Psoas muscle (tissue), 8 donors: ENCODE results near the gene GRID1. TPM values are rescaled to one million over a fixed set of nuclear protein-coding genes. Genes with fewer than 3 reads are reported as not detected.

Experiments used
- ATAC-seq, 4 donors: fragments of 200-7000 bp; cut with Tn5 transposase; one replicate each; pipeline ENCODE4 v1.9.1; 2020; ENCODE audit warnings: moderate library complexity in 3 of 4, mild to moderate bottlenecking in 2 of 4
- DNase-seq, 2 donors: peaks; one replicate each; pipeline ENCODE4 v3.0.0-alpha.2; 2020
- H3K27ac ChIP-seq: fragments of 200-600 bp; one replicate; pipeline ENCODE4 v1.8.0; 2022
- H3K27me3 ChIP-seq, 3 donors: fragments of 200-600 bp in 1 of 3; one replicate each; pipeline versions ENCODE4 v1.6.1 to v1.8.0; 2013 to 2022; ENCODE audit warnings: low read length in 2 of 3, mild to moderate bottlenecking in 2 of 3, moderate library complexity in 1 of 3; ENCODE audit not compliant: insufficient read depth in 3 of 3
- H3K36me3 ChIP-seq, 2 donors: fragments of 200-600 bp in 1 of 2; one replicate each; pipeline versions ENCODE4 v1.6.1 to v1.8.0; 2013 to 2022; ENCODE audit warnings: low read depth in 1 of 2, mild to moderate bottlenecking in 1 of 2, moderate library complexity in 1 of 2; ENCODE audit not compliant: insufficient read depth in 1 of 2
- H3K4me1 ChIP-seq: fragments of 200-600 bp; one replicate; pipeline ENCODE4 v1.8.0; 2022
- H3K4me3 ChIP-seq: fragments of 200-600 bp; one replicate; pipeline ENCODE4 v1.8.0; 2022; ENCODE audit warnings: mild to moderate bottlenecking
- H3K9me3 ChIP-seq: fragments of 200-600 bp; one replicate; pipeline ENCODE4 v1.8.0; 2022
- WGBS, 3 donors: extraction: QIAGEN DNeasy Blood & Tissue Kit; methylation state at CpG; one replicate each; pipeline versions ENCODE4 v1.1.6 to v1.1.7; 2013; 5-methylcytosine and 5-hydroxymethylcytosine counted together
- intact Hi-C, 2 donors: fragments of 100-400 bp; cut with DNase I; formaldehyde crosslinking; loops; one replicate each; pipeline versions ENCODE4 v1.11.0 to v1.14.2; 2022
- polyA plus RNA-seq, 3 donors: library from polyadenylated mRNA; stranded (reverse); fragments of 200-250 nt; gene quantifications; one replicate each; pipeline ENCODE4 v1.2.3, GENCODE V29; 2013
- total RNA-seq, 4 donors: library from RNA; stranded (reverse); fragmentation: NEBNext Ultra II Directional in 2 of 4; extraction: Animal tissue kit (Norgen Biotek cat#: 25700) in 2 of 4; gene quantifications; one replicate each; pipeline versions ENCODE4 v1.2.1 to v1.2.4, GENCODE V29; 2021 to 2023
- TF ChIP-seq, protein P1 (sequence below): fragments of 200-600 bp; IDR thresholded peaks from one replicate; pipeline ENCODE4 v1.8.0; 2022; ENCODE audit warnings: antibody characterized with exemption
- donor health status: healthy with polysubstance abuse.
- donor health status: DM: no; HTN: no; CAD: no; lungs with moderate emphysema.
- donor health status: Bipolar disorder and iron deficiency.
- donor health status: healthy.
- donor health status: DM: yes; HTN: yes; CAD: no.
- donor health status: DM: no; HTN: no; CAD: no.
- donor health status: DM: no; HTN: no; CAD: no.
- donor health status: DM: yes; HTN: yes; CAD: no.

The GRID1 gene
- total and polyA plus RNA-seq, 7 donors = 0.17 to 0.56 (median 0.24) TPM

- intact Hi-C loops = no loop called here
- no peaks in the 10 kb centered on the region for H3K4me1 ChIP-seq
- TF ChIP-seq, protein P1, sequence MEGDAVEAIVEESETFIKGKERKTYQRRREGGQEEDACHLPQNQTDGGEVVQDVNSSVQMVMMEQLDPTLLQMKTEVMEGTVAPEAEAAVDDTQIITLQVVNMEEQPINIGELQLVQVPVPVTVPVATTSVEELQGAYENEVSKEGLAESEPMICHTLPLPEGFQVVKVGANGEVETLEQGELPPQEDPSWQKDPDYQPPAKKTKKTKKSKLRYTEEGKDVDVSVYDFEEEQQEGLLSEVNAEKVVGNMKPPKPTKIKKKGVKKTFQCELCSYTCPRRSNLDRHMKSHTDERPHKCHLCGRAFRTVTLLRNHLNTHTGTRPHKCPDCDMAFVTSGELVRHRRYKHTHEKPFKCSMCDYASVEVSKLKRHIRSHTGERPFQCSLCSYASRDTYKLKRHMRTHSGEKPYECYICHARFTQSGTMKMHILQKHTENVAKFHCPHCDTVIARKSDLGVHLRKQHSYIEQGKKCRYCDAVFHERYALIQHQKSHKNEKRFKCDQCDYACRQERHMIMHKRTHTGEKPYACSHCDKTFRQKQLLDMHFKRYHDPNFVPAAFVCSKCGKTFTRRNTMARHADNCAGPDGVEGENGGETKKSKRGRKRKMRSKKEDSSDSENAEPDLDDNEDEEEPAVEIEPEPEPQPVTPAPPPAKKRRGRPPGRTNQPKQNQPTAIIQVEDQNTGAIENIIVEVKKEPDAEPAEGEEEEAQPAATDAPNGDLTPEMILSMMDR = no peak
- no peaks in the 10 kb centered on the region for H3K36me3 ChIP-seq
- no peak overlapping the region for H3K4me3 ChIP-seq
- H3K27me3 ChIP-seq = peaks cover 0 to 12% (median 3%) of the 10 kb centered on the region in 3 donors
- DNase-seq (no peak), ATAC-seq (no peak)
- no peaks in the 10 kb centered on the region for H3K9me3 ChIP-seq
- WGBS, 3 donors = 65 to 70% (median 66%) methylated on average over 5 of the region's 5 CpGs
- no peak overlapping the region for H3K27ac ChIP-seq
Measured at GRCh38 chr10:86300931-86301830, 65.4 kb downstream of the GRID1 start.

DNA sequence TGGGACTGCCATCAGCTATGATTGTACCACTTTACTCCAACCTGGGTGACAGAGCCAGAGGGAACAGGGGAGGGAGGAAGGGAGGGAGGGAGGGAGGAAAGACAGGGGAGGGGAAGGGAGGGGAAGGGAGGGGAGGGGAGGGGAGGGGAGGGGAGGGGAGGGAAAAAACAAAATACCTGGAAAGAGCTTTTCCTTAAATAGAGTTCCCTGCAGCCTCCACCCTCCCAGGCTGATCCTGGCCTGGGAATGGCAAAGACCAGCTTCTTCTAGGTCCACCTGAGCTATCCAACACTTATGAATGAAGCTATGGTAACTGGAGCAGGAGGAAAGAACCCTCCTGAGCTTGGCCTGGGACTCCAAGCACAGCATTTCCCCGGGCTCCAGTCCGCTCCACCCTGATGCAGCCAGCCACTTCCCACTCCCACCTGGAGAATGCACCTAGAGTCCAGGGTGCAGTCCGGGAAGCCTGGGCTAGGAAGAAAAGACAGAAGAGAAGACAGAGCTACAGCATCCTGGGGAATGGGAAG is 66.1 kb downstream of the GRID1 start:
- no peaks in the 10 kb centered on the region for H3K4me1 ChIP-seq
- WGBS, 3 donors = 78 to 95% (median 84%) methylated on average over 3 of the region's 3 CpGs
- no peaks in the 10 kb centered on the region for H3K9me3 ChIP-seq
- ATAC-seq (no peak), DNase-seq (no peak)
- H3K4me3 ChIP-seq = no peak overlapping the region
- H3K27me3 ChIP-seq = peaks cover 0 to 12% (median 3%) of the 10 kb centered on the region in 3 donors
- H3K27ac ChIP-seq = no peak overlapping the region
- intact Hi-C loops = no loop called here
- H3K36me3 ChIP-seq = no peaks in the 10 kb centered on the region
- TF ChIP-seq, protein P1 = no peak

DNA sequence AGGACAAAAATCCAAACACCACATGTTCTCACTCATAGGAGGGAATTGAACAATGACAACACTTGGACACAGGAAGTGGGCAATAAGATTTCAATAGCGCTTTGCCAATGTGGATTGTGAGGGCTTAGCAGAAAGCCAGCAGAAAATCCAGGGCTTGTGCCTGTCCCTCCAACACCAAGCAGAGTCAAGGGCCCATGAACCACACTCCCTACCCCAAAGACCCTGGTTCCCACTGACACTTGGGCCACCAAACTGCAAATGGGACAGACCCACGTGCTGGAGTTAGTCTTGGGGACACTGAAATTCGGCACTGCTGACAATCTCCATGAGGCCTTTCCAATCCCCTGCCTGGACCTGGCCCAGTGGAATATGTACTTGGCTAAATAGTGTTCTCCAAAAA is 67.0 kb downstream of the GRID1 start:
- H3K36me3 ChIP-seq = no peaks in the 10 kb centered on the region
- no peak overlapping the region for H3K27ac ChIP-seq
- TF ChIP-seq, protein P1 = no peak
- no peak for DNase-seq
- H3K4me1 ChIP-seq = no peaks in the 10 kb centered on the region
- H3K27me3 ChIP-seq = peaks cover 0 to 10% (median 7%) of the 10 kb centered on the region in 3 donors
- no peak overlapping the region for H3K4me3 ChIP-seq
- WGBS, 3 donors = 56 to 72% (median 70%) methylated on average over 3 of the region's 3 CpGs
- ATAC-seq = no peak
- intact Hi-C loops = no loop called here
- H3K9me3 ChIP-seq = no peaks in the 10 kb centered on the region

- H3K9me3 ChIP-seq = no peaks in the 10 kb centered on the region
- TF ChIP-seq, protein P1 = no peak
Measured at GRCh38 chr10:86298501-86299001, 68.0 kb downstream of the GRID1 start.

More at GRCh38 chr10:86298501-86299001, 68.0 kb downstream of the GRID1 start:
- ATAC-seq = no peak
- H3K36me3 ChIP-seq = no peaks in the 10 kb centered on the region
- peaks cover 0 to 10% (median 6%) of the 10 kb centered on the region in 3 donors for H3K27me3 ChIP-seq
- intact Hi-C loops = no loop called here
- H3K4me3 ChIP-seq = no peak overlapping the region
- H3K27ac ChIP-seq = no peak overlapping the region
- DNase-seq = no peak
- H3K4me1 ChIP-seq = no peaks in the 10 kb centered on the region
- WGBS, 3 donors = 50 to 63% (median 56%) methylated on average over 9 of the region's 9 CpGs
